ENCODE results near the gene FAM83B.
"Not testable (repeated sequence)": the region's sequence is repeated elsewhere in the genome, so short reads cannot be mapped to it uniquely, and the experiment has no call there.

Gene FAM83B

GRCh38 chr6:54937371-54937770 lies 90.8 kb downstream of the FAM83B start:
- DNase-seq (ENCODE audit: low read depth), result no peak
- H3K4me3 ChIP-seq (ENCODE audit: control insufficient read depth, low read depth, low read length), result no peak overlapping the region
- TF ChIP-seq, protein P1, sequence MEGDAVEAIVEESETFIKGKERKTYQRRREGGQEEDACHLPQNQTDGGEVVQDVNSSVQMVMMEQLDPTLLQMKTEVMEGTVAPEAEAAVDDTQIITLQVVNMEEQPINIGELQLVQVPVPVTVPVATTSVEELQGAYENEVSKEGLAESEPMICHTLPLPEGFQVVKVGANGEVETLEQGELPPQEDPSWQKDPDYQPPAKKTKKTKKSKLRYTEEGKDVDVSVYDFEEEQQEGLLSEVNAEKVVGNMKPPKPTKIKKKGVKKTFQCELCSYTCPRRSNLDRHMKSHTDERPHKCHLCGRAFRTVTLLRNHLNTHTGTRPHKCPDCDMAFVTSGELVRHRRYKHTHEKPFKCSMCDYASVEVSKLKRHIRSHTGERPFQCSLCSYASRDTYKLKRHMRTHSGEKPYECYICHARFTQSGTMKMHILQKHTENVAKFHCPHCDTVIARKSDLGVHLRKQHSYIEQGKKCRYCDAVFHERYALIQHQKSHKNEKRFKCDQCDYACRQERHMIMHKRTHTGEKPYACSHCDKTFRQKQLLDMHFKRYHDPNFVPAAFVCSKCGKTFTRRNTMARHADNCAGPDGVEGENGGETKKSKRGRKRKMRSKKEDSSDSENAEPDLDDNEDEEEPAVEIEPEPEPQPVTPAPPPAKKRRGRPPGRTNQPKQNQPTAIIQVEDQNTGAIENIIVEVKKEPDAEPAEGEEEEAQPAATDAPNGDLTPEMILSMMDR (IDR thresholded peaks at IDR 0.05; ENCODE audit: control insufficient read depth, insufficient read depth, low read depth, low read length, missing control alignments), result no peak

DNA sequence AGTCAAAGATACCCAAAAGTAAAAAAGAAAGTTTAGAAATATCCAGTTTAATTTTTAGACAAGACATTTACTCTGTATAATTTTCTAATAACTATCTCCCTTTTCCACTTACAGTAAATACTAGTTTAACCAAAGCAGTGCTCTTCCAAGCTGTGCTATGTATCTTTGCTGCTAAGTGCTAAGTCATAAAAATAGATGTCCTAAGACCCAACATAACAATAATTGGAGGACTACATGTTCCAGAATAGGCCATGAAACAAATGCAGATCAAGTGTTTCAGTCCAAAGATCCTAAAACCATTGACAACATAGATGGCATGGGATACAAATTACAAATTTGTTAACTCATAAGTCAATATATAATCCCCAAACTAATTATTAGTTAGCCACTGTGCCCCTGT lies 111.1 kb downstream of the FAM83B start:
- TF ChIP-seq, protein P1 (IDR thresholded peaks at IDR 0.05; ENCODE audit: control insufficient read depth, insufficient read depth, low read depth, low read length, missing control alignments), result no peak

GRCh38 chr6:54958446-54958845 lies 111.9 kb downstream of the FAM83B start:
- no peak overlapping the region for H3K4me3 ChIP-seq (ENCODE audit: control insufficient read depth, low read depth, low read length)
- DNase-seq (ENCODE audit: low read depth), result no peak
- TF ChIP-seq, protein P1 (IDR thresholded peaks at IDR 0.05; ENCODE audit: control insufficient read depth, insufficient read depth, low read depth, low read length, missing control alignments), result no peak

More for the DNA sequence above, 111.1 kb downstream of the FAM83B start:
- no peak overlapping the region for H3K4me3 ChIP-seq (ENCODE audit: control insufficient read depth, low read depth, low read length)
- DNase-seq (ENCODE audit: low read depth), result no peak

DNA sequence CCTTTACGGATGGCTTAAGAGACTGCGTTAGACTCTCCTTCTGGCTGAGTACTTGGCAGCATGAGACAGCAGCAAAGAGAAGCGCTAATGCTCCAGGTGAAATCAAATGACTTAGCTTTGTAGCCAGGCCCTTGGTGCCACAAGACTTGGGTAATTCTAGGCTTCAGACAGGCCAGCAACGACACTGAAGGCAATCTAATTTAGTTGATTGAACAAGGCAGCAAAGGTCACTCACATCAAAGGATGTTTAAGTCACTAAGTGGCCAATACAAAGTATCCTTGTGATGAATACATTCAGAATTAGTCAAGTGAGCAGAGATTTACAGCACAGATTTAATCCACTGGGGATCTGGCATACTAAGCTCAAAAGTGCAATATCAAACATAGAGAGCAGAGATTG lies 113.2 kb downstream of the FAM83B start:
- no peak overlapping the region for H3K4me3 ChIP-seq (ENCODE audit: control insufficient read depth, low read depth, low read length)
- DNase-seq (ENCODE audit: low read depth), result no peak
- TF ChIP-seq, protein P1 (IDR thresholded peaks at IDR 0.05; ENCODE audit: control insufficient read depth, insufficient read depth, low read depth, low read length, missing control alignments), result no peak

GRCh38 chr6:54961372-54961771 lies 114.8 kb downstream of the FAM83B start:
- DNase-seq (ENCODE audit: low read depth); H3K4me3 ChIP-seq (ENCODE audit: control insufficient read depth, low read depth, low read length): not testable (repeated sequence)

- TF ChIP-seq, protein P1 (IDR thresholded peaks at IDR 0.05; ENCODE audit: control insufficient read depth, insufficient read depth, low read depth, low read length, missing control alignments), result no peak
- no peak for DNase-seq (ENCODE audit: low read depth)
- H3K4me3 ChIP-seq (ENCODE audit: control insufficient read depth, low read depth, low read length), result no peak overlapping the region
These were observed 123.8 kb downstream of the FAM83B start for GRCh38 chr6:54970337-54970736.

GRCh38 chr6:54971825-54972224 lies 125.3 kb downstream of the FAM83B start:
- H3K4me3 ChIP-seq (ENCODE audit: control insufficient read depth, low read depth, low read length), result no peak overlapping the region
- TF ChIP-seq, protein P1 (IDR thresholded peaks at IDR 0.05; ENCODE audit: control insufficient read depth, insufficient read depth, low read depth, low read length, missing control alignments), result no peak
- no peak for DNase-seq (ENCODE audit: low read depth)

- not testable (repeated sequence) for DNase-seq (ENCODE audit: low read depth); H3K4me3 ChIP-seq (ENCODE audit: control insufficient read depth, low read depth, low read length)
These were observed 132.6 kb downstream of the FAM83B start for GRCh38 chr6:54979161-54979560.
